Measurements from ENCODE around the gene CCNC. TPM values are rescaled to one million over a fixed set of nuclear protein-coding genes. Genes with fewer than 3 reads are reported as not detected.

The CCNC gene
- total RNA-seq, 1 experiment from 2014 or later = 99.1 TPM

GRCh38 chr6:99587792-99588191 is 19.3 kb upstream of the CCNC start:
- H3K4me3 ChIP-seq (ENCODE audit: low read depth, low read length, poor library complexity, severe bottlenecking) = no peak overlapping the region
- no peak for DNase-seq (ENCODE audit: low spot score)
- peaks cover 5% of the 10 kb centered on the region for H3K4me1 ChIP-seq (ENCODE audit: insufficient read depth, low read length, poor library complexity, severe bottlenecking)
- ChIA-PET CTCF (no interaction called here), POLR2A (ENCODE audit: low non-redundant PET) (no interaction called here)
- TF ChIP-seq, protein P1, sequence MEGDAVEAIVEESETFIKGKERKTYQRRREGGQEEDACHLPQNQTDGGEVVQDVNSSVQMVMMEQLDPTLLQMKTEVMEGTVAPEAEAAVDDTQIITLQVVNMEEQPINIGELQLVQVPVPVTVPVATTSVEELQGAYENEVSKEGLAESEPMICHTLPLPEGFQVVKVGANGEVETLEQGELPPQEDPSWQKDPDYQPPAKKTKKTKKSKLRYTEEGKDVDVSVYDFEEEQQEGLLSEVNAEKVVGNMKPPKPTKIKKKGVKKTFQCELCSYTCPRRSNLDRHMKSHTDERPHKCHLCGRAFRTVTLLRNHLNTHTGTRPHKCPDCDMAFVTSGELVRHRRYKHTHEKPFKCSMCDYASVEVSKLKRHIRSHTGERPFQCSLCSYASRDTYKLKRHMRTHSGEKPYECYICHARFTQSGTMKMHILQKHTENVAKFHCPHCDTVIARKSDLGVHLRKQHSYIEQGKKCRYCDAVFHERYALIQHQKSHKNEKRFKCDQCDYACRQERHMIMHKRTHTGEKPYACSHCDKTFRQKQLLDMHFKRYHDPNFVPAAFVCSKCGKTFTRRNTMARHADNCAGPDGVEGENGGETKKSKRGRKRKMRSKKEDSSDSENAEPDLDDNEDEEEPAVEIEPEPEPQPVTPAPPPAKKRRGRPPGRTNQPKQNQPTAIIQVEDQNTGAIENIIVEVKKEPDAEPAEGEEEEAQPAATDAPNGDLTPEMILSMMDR (conservative IDR thresholded peaks at IDR 0.05; ENCODE audit: low read depth, low read length) = no peak
- no peak for TF ChIP-seq EZH2 (IDR thresholded peaks at IDR 0.05; ENCODE audit: borderline replicate concordance, low read depth, low read length, poor library complexity, severe bottlenecking)
- H3K27me3 ChIP-seq (replicated peaks; ENCODE audit: insufficient read depth, low read depth, low read length, poor library complexity) = no peaks in the 10 kb centered on the region
- no peaks in the 10 kb centered on the region for H3K36me3 ChIP-seq (ENCODE audit: insufficient read depth, low read length, poor library complexity, severe bottlenecking)
- no TSS peak for BruUV-seq (replicated peaks)
- intact Hi-C loops (cut with micrococcal nuclease; ENCODE audit: unreplicated experiment) = loop anchor here (2.0 to 10.0 kb wide), 2 partner anchors 159 to 217 kb away; no protein-coding TSS in a partner anchor
- H3K27ac ChIP-seq (ENCODE audit: low read depth, low read length, poor library complexity, severe bottlenecking) = no peak overlapping the region
- no peaks in the 10 kb centered on the region for H3K9me3 ChIP-seq (ENCODE audit: low read depth, low read length, poor library complexity, severe bottlenecking)

GRCh38 chr6:99579781-99580180 is 11.3 kb upstream of the CCNC start:
- TF ChIP-seq, protein P1 (conservative IDR thresholded peaks at IDR 0.05; ENCODE audit: low read depth, low read length) = no peak
- no peak for TF ChIP-seq EZH2 (IDR thresholded peaks at IDR 0.05; ENCODE audit: borderline replicate concordance, low read depth, low read length, poor library complexity, severe bottlenecking)
- ChIA-PET CTCF (no interaction called here), POLR2A (ENCODE audit: low non-redundant PET) (no interaction called here)
- Histone ChIP-seq H3K9me3 (ENCODE audit: low read depth, low read length, poor library complexity, severe bottlenecking) (no peaks in the 10 kb centered on the region), H3K27me3 (replicated peaks; ENCODE audit: insufficient read depth, low read depth, low read length, poor library complexity) (no peaks in the 10 kb centered on the region), H3K36me3 (ENCODE audit: insufficient read depth, low read length, poor library complexity, severe bottlenecking) (no peaks in the 10 kb centered on the region), H3K4me1 (ENCODE audit: insufficient read depth, low read length, poor library complexity, severe bottlenecking) (no peaks in the 10 kb centered on the region), H3K4me3 (ENCODE audit: low read depth, low read length, poor library complexity, severe bottlenecking) (no peak overlapping the region), H3K27ac (ENCODE audit: low read depth, low read length, poor library complexity, severe bottlenecking) (no peak overlapping the region)
- BruUV-seq (replicated peaks) = no TSS peak
- DNase-seq (ENCODE audit: low spot score) = no peak
- intact Hi-C loops (cut with micrococcal nuclease; ENCODE audit: unreplicated experiment) = loop anchor here (10.0 kb wide), 1 partner anchor 225 kb away; no protein-coding TSS in a partner anchor

- no peak for DNase-seq (ENCODE audit: low spot score)
- TF ChIP-seq, protein P1 (conservative IDR thresholded peaks at IDR 0.05; ENCODE audit: low read depth, low read length) = no peak
- TF ChIP-seq EZH2 (IDR thresholded peaks at IDR 0.05; ENCODE audit: borderline replicate concordance, low read depth, low read length, poor library complexity, severe bottlenecking) = no peak
- intact Hi-C loops (cut with micrococcal nuclease; ENCODE audit: unreplicated experiment) = no loop called here
- H3K4me1 ChIP-seq (ENCODE audit: insufficient read depth, low read length, poor library complexity, severe bottlenecking) = no peaks in the 10 kb centered on the region
- H3K27ac ChIP-seq (ENCODE audit: low read depth, low read length, poor library complexity, severe bottlenecking) = no peak overlapping the region
- ChIA-PET POLR2A (ENCODE audit: low non-redundant PET) (no interaction called here), CTCF (no interaction called here)
- H3K36me3 ChIP-seq (ENCODE audit: insufficient read depth, low read length, poor library complexity, severe bottlenecking) = no peaks in the 10 kb centered on the region
- no peak overlapping the region for H3K4me3 ChIP-seq (ENCODE audit: low read depth, low read length, poor library complexity, severe bottlenecking)
- no TSS peak for BruUV-seq (replicated peaks)
- H3K27me3 ChIP-seq (replicated peaks; ENCODE audit: insufficient read depth, low read depth, low read length, poor library complexity) = no peaks in the 10 kb centered on the region
- H3K9me3 ChIP-seq (ENCODE audit: low read depth, low read length, poor library complexity, severe bottlenecking) = no peaks in the 10 kb centered on the region
Observed at GRCh38 chr6:99575544-99576227, 7.2 kb upstream of the CCNC start.

All from A673 (cell line).